ENCODE data around the gene LRFN2. TPM values are rescaled to one million over a fixed set of nuclear protein-coding genes. Genes with fewer than 3 reads are reported as not detected.

LRFN2 gene
- total and polyA plus RNA-seq, 4 donors: under 0.01 to 0.01 TPM; not detected in 2

DNA sequence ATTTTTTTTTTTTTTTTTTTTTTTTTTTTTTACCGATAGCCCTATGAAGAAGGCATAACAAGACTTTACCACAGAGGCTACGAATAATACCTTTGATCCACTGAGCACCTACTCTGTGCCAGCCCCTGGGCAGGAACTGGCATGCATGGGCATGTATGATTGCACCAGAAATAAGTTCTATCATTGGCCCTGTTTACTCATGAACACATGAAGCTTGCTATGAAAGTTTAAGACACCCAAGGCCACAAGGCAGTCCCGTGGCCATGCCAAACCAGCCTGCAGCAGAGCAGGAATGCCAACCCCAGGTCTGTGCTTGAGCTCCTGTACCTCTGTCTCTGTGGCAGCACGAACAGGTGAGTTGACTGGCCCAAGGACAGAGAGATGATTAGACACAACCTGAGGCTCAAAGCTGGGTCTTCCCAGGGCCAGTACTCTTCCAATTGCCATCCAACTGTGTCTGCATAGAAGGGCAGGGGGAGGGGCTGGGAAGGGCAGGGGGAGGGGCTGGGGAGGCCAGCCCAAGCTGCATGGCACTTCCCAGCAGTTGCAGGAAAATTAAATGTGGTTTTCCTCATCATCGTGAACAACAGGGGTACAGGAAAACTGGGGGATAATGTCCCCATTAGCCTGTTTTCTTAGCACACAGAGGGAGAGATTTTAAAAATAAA, 63.5 kb downstream of the LRFN2 start:
- H3K4me3 ChIP-seq (ENCODE audit: low read depth in 1 of 3, low read length in 3 of 3): no peak overlapping the region
- H3K27ac ChIP-seq (ENCODE audit: low read depth in 1 of 2, low read length in 2 of 2): no peak overlapping the region
- no peak for TF ChIP-seq GABPA (IDR thresholded peaks at IDR 0.05 in 1 of 2, conservative IDR thresholded peaks at IDR 0.05 in 1 of 2)
- TF ChIP-seq JUND (IDR thresholded peaks at IDR 0.05): no peak
- no peak for TF ChIP-seq RAD21 (IDR thresholded peaks at IDR 0.05)
- TF ChIP-seq, protein P1, sequence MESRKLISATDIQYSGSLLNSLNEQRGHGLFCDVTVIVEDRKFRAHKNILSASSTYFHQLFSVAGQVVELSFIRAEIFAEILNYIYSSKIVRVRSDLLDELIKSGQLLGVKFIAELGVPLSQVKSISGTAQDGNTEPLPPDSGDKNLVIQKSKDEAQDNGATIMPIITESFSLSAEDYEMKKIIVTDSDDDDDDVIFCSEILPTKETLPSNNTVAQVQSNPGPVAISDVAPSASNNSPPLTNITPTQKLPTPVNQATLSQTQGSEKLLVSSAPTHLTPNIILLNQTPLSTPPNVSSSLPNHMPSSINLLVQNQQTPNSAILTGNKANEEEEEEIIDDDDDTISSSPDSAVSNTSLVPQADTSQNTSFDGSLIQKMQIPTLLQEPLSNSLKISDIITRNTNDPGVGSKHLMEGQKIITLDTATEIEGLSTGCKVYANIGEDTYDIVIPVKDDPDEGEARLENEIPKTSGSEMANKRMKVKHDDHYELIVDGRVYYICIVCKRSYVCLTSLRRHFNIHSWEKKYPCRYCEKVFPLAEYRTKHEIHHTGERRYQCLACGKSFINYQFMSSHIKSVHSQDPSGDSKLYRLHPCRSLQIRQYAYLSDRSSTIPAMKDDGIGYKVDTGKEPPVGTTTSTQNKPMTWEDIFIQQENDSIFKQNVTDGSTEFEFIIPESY (IDR thresholded peaks at IDR 0.05): no peak
- TF ChIP-seq FOXA1 (IDR thresholded peaks at IDR 0.05): no peak
- TF ChIP-seq SP1 (IDR thresholded peaks at IDR 0.05): no peak
- H3K9me3 ChIP-seq (ENCODE audit: control insufficient read depth in 4 of 4, low read length in 3 of 4): no peaks in the 10 kb centered on the region
- H3K9ac ChIP-seq (ENCODE audit: low read depth in 1 of 2, low read length in 2 of 2): no peak overlapping the region
- WGBS: 61% methylated on average over 5 of the region's 5 CpGs
- H3K36me3 ChIP-seq (ENCODE audit: control insufficient read depth in 4 of 4, insufficient read depth in 3 of 4, low read depth in 1 of 4, low read length in 3 of 4): no peaks in the 10 kb centered on the region
- DNase-seq (ENCODE audit: low spot score): no peak
- no peaks in the 10 kb centered on the region for H3K27me3 ChIP-seq (ENCODE audit: control insufficient read depth in 4 of 4, insufficient read depth in 4 of 4, low read length in 3 of 4)
- peaks cover 6 to 24% (median 14%) of the 10 kb centered on the region in 4 donors for H3K4me1 ChIP-seq (ENCODE audit: control insufficient read depth in 4 of 4, insufficient read depth in 4 of 4, low read length in 3 of 4)

GRCh38 chr6:40521496-40521895, 65.7 kb downstream of the LRFN2 start:
- no peak overlapping the region for H3K9ac ChIP-seq (ENCODE audit: low read depth in 1 of 2, low read length in 2 of 2)
- no peaks in the 10 kb centered on the region for H3K9me3 ChIP-seq (ENCODE audit: control insufficient read depth in 4 of 4, low read length in 3 of 4)
- H3K4me1 ChIP-seq (ENCODE audit: control insufficient read depth in 4 of 4, insufficient read depth in 4 of 4, low read length in 3 of 4): peaks cover 0 to 8% (median 3%) of the 10 kb centered on the region in 4 donors
- H3K36me3 ChIP-seq (ENCODE audit: control insufficient read depth in 4 of 4, insufficient read depth in 3 of 4, low read depth in 1 of 4, low read length in 3 of 4): no peaks in the 10 kb centered on the region
- 92% methylated on average over 6 of the region's 6 CpGs for WGBS
- H3K27ac ChIP-seq (ENCODE audit: low read depth in 1 of 2, low read length in 2 of 2): no peak overlapping the region
- TF ChIP-seq YY1 (IDR thresholded peaks at IDR 0.05) (no peak), JUND (IDR thresholded peaks at IDR 0.05) (no peak), NR2F2 (IDR thresholded peaks at IDR 0.05) (no peak), GABPA (IDR thresholded peaks at IDR 0.05 in 1 of 2, conservative IDR thresholded peaks at IDR 0.05 in 1 of 2) (no peak), SP1 (IDR thresholded peaks at IDR 0.05) (no peak), FOXA2 (IDR thresholded peaks at IDR 0.05) (no peak), FOXA1 (IDR thresholded peaks at IDR 0.05) (no peak), EGR1 (IDR thresholded peaks at IDR 0.05; ENCODE audit: low read depth in 2 of 2) (no peak), RXRA (IDR thresholded peaks at IDR 0.05) (no peak), TAF1 (conservative IDR thresholded peaks at IDR 0.05) (no peak), HNF4G (IDR thresholded peaks at IDR 0.05) (no peak)
- TF ChIP-seq, protein P2, sequence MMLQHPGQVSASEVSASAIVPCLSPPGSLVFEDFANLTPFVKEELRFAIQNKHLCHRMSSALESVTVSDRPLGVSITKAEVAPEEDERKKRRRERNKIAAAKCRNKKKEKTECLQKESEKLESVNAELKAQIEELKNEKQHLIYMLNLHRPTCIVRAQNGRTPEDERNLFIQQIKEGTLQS (IDR thresholded peaks at IDR 0.05): no peak
- TF ChIP-seq, protein P1 (IDR thresholded peaks at IDR 0.05): no peak
- TF ChIP-seq, protein P3, sequence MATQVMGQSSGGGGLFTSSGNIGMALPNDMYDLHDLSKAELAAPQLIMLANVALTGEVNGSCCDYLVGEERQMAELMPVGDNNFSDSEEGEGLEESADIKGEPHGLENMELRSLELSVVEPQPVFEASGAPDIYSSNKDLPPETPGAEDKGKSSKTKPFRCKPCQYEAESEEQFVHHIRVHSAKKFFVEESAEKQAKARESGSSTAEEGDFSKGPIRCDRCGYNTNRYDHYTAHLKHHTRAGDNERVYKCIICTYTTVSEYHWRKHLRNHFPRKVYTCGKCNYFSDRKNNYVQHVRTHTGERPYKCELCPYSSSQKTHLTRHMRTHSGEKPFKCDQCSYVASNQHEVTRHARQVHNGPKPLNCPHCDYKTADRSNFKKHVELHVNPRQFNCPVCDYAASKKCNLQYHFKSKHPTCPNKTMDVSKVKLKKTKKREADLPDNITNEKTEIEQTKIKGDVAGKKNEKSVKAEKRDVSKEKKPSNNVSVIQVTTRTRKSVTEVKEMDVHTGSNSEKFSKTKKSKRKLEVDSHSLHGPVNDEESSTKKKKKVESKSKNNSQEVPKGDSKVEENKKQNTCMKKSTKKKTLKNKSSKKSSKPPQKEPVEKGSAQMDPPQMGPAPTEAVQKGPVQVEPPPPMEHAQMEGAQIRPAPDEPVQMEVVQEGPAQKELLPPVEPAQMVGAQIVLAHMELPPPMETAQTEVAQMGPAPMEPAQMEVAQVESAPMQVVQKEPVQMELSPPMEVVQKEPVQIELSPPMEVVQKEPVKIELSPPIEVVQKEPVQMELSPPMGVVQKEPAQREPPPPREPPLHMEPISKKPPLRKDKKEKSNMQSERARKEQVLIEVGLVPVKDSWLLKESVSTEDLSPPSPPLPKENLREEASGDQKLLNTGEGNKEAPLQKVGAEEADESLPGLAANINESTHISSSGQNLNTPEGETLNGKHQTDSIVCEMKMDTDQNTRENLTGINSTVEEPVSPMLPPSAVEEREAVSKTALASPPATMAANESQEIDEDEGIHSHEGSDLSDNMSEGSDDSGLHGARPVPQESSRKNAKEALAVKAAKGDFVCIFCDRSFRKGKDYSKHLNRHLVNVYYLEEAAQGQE (IDR thresholded peaks at IDR 0.05): no peak
- H3K27me3 ChIP-seq (ENCODE audit: control insufficient read depth in 4 of 4, insufficient read depth in 4 of 4, low read length in 3 of 4): no peaks in the 10 kb centered on the region
- no peak overlapping the region for H3K4me3 ChIP-seq (ENCODE audit: low read depth in 1 of 3, low read length in 3 of 3)
- DNase-seq (ENCODE audit: low spot score): no peak
